OCI-LY3 (cell line): ENCODE results near the gene HACD1.

Source experiments
- H2AFZ ChIP-seq: fragments of 200-600, 300-600 bp; shearing (Covaris generic); 2 replicates; pipeline ENCODE4 v1.6.0; 2014; ENCODE audit warnings: antibody characterized with exemption, low read depth, low read length
- H3K27ac ChIP-seq: fragments of 200-600, 300-600 bp; sonication (generic); 2 replicates; pipeline ENCODE4 v1.5.1; 2014; ENCODE audit warnings: mild to moderate bottlenecking, low read length, moderate library complexity, mixed read lengths
- H3K27me3 ChIP-seq: fragments of 200-600, 300-600 bp; sonication (generic); 2 replicates; pipeline ENCODE4 v1.6.1; 2014; ENCODE audit warnings: low read depth, low read length, mixed read lengths
- H3K36me3 ChIP-seq: fragments of 200-600, 300-600 bp; sonication (generic); replicated peaks from 2 replicates; pipeline ENCODE3; 2014; ENCODE audit warnings: low read depth, low read length, mixed read lengths
- H3K4me1 ChIP-seq: fragments of 300-600, 200-600 bp; sonication (generic); 2 replicates; pipeline ENCODE4 v1.6.1; 2014; ENCODE audit warnings: low read length, mixed read lengths
- H3K4me2 ChIP-seq: fragments of 200-600, 300-600 bp; sonication (generic); 2 replicates; pipeline ENCODE4 v1.6.1; 2014; ENCODE audit warnings: low read length, mixed read lengths
- H3K4me3 ChIP-seq: fragments of 300-600, 200-600 bp; sonication (generic); 2 replicates; pipeline ENCODE4 v1.5.1; 2014; ENCODE audit warnings: antibody characterized with exemption, mild to moderate bottlenecking, low read length, moderate library complexity
- H3K79me2 ChIP-seq: fragments of 300-600, 200-600 bp; shearing (Covaris generic); 2 replicates; pipeline ENCODE4 v1.6.1; 2014; ENCODE audit warnings: mild to moderate bottlenecking, low read length, mixed read lengths
- H3K9ac ChIP-seq: fragments of 300-600, 200-600 bp; shearing (Covaris generic); 2 replicates; pipeline ENCODE4 v1.6.0; 2014; ENCODE audit warnings: mild to moderate bottlenecking, low read length, moderate library complexity
- H3K9me3 ChIP-seq: fragments of 200-600, 300-600 bp; shearing (Covaris generic); 2 replicates; pipeline ENCODE4 v1.6.1; 2014; ENCODE audit warnings: low read length, mixed read lengths; ENCODE audit not compliant: insufficient read depth
- H4K20me1 ChIP-seq: fragments of 200-600, 300-600 bp; sonication (generic); 2 replicates; pipeline ENCODE4 v1.6.1; 2016; ENCODE audit warnings: low read length, mixed read lengths; ENCODE audit not compliant: insufficient read depth
- EZH2phosphoT487 ChIP-seq: fragments of 200-600 bp; shearing (Covaris generic); IDR thresholded peaks from 2 replicates; pipeline ENCODE4 v1.6.1; 2018; ENCODE audit warnings: antibody characterized with exemption, mixed run types, low read depth
- TF ChIP-seq, protein P1 (sequence below): fragments of 200-600, 300-600 bp; sonication (generic); IDR thresholded peaks from 2 replicates; pipeline ENCODE4 v1.5.1; 2014; ENCODE audit warnings: antibody characterized with exemption, low read length, low read depth

Gene HACD1

DNA sequence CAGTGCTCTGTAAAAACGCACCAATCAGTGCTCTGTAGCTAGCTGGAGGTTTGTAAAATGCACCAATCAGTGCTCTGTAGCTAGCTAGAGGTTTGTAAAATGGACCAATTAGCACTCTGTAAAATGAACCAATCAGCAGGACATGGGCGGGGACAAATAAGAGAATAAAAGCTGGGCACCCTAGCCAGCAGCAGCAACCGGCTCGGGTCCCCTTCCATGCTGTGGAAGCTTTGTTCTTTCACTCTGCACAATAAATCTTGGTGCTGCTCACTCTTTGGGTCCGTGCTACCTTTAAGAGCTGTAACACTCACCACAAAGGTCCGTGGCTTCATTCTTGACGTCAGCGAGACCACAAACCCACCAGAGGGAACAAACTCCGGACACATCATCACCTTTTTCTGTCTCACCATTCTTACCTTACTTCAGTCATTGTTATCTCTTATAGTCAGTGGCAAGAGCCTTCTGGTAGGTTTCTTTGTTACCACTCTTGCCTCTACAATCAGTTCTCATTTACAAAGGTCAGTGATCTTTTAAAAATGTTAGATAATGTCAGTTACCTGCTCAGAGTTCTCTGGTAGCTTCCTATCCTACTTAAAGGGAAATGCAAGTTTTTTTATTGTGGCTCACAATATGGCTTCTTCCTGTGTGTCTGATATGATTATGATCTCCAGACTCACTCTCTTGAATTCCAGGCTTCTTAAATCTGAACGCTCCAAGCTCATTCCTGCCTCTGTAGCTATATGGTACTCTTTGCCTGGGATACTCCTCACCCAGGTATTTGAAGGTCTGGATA, 31.3 kb upstream of the HACD1 start:
- H3K27ac ChIP-seq = no peak overlapping the region
- peaks cover 9% of the 10 kb centered on the region for H3K36me3 ChIP-seq
- 0 out of 2 replicates have a peak, but pooled peaks cover 3% of the 10 kb centered on the region for H4K20me1 ChIP-seq
- peaks cover 7% of the 10 kb centered on the region; the same call in 1 of the 2 replicates for H3K9me3 ChIP-seq
- H3K9ac ChIP-seq = no peak overlapping the region
- peaks cover 12% of the 10 kb centered on the region for H3K4me1 ChIP-seq
- H3K79me2 ChIP-seq = peaks cover 80% of the 10 kb centered on the region
- no peak overlapping the region for H3K4me2 ChIP-seq
- H3K27me3 ChIP-seq = no peaks in the 10 kb centered on the region
- no peak for TF ChIP-seq EZH2phosphoT487
- TF ChIP-seq, protein P1, sequence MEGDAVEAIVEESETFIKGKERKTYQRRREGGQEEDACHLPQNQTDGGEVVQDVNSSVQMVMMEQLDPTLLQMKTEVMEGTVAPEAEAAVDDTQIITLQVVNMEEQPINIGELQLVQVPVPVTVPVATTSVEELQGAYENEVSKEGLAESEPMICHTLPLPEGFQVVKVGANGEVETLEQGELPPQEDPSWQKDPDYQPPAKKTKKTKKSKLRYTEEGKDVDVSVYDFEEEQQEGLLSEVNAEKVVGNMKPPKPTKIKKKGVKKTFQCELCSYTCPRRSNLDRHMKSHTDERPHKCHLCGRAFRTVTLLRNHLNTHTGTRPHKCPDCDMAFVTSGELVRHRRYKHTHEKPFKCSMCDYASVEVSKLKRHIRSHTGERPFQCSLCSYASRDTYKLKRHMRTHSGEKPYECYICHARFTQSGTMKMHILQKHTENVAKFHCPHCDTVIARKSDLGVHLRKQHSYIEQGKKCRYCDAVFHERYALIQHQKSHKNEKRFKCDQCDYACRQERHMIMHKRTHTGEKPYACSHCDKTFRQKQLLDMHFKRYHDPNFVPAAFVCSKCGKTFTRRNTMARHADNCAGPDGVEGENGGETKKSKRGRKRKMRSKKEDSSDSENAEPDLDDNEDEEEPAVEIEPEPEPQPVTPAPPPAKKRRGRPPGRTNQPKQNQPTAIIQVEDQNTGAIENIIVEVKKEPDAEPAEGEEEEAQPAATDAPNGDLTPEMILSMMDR = no peak
- no peak overlapping the region for H3K4me3 ChIP-seq
- no peak overlapping the region for H2AFZ ChIP-seq

DNA sequence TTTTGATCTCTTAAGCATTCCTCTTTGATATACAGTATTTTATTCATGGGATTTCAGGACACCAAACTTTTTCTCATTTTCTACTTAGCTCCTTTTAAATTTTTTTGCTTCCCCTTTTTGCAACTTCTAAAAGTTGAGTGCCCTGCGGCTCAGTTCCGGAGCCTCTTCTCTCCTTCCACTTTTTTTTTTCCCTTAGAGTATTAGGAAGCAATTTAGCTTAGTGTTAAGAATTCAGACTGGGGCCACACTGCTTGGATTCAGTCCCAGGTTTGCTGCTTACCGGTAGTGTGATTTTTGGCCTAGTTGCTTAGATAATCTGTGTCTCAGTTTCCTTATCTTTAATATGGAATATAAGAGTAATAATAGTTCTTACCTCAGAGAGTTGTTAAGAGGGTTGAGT, 30.2 kb upstream of the HACD1 start:
- Histone ChIP-seq H3K27ac (no peak overlapping the region), H2AFZ (no peak overlapping the region), H3K9ac (no peak overlapping the region)

DNA sequence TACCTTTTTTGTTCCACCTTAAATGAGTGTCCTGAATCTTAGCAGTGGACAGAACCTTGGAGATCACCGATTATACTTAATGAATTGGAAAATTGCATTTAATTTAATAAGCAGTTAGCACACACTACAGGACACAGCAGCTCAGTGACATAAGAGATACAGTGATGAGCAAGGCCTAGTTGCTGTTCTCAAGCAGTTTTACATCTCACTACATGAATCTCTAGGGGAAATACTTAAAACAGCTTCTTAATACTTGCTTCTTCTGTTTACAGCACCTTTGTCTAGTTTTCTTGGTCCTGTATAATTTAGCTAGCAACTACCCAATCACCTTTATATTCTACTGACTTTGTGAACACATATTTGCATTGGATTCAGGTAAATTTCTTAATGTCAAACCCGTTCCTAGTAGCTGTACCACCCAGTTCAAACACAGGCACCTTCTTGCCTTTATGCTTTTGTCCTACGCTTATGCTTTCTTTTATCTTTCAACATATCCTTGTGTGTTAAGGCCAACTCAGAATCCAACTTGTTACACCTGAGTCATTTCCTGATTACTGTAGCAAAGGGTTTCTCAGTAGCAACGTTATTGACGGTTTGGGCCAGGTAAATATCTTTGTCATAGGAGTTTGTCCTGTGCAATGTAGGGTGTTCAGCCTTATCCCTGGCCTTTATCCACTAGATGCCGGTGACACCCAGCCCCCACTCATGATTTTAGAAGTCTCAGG, 28.6 kb upstream of the HACD1 start:
- H3K4me3 ChIP-seq = 0 out of 2 replicates have a peak overlapping the region, but pooled peaks have one; percentile 99
- 0 out of 2 replicates have a peak, but pooled peaks cover 3% of the 10 kb centered on the region for H4K20me1 ChIP-seq
- peaks cover 21% of the 10 kb centered on the region for H3K4me1 ChIP-seq
- H3K4me2 ChIP-seq = peak overlapping the region; percentile 97
- no peaks in the 10 kb centered on the region for H3K27me3 ChIP-seq
- peaks cover 79% of the 10 kb centered on the region for H3K79me2 ChIP-seq
- 0 out of 2 replicates have a peak overlapping the region, but pooled peaks have one; percentile 90 for H3K9ac ChIP-seq
- no peak overlapping the region for H3K27ac ChIP-seq
- TF ChIP-seq, protein P1 = no peak
- no peak for TF ChIP-seq EZH2phosphoT487
- H3K9me3 ChIP-seq = no peaks in the 10 kb centered on the region
- no peaks in the 10 kb centered on the region for H3K36me3 ChIP-seq
- no peak overlapping the region for H2AFZ ChIP-seq

More for the DNA sequence above, 30.2 kb upstream of the HACD1 start:
- no peaks in the 10 kb centered on the region for H3K27me3 ChIP-seq
- H3K4me1 ChIP-seq = peaks cover 20% of the 10 kb centered on the region
- H3K9me3 ChIP-seq = no peaks in the 10 kb centered on the region
- 0 out of 2 replicates have a peak, but pooled peaks cover 3% of the 10 kb centered on the region for H4K20me1 ChIP-seq
- no peaks in the 10 kb centered on the region for H3K36me3 ChIP-seq
- H3K79me2 ChIP-seq = peaks cover 84% of the 10 kb centered on the region
- no peak overlapping the region for H3K4me3 ChIP-seq
- TF ChIP-seq, protein P1 = no peak
- TF ChIP-seq EZH2phosphoT487 = no peak
- no peak overlapping the region for H3K4me2 ChIP-seq

DNA sequence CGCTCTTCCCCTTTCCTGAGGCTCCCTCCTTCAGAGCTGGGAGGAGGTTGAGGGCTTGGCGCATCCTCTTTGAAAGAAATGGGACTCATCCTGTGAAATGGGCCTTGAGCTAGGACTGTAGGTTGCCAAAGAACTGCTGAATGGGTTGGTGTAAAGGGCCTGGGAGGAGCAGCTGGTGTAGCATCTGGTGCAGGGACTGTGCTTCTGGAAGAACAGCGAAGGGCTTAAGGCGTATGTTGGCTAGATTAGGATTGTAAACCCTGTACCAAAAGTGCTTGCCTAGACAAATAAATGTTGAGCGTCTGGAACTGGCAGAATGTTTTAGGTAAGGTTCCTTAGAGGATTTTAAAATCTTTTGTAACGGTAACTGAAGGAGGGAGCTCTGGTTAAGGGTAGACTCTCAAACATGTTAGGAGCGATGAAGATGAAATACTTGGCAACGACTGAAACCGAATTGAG, 27.3 kb upstream of the HACD1 start:
- Histone ChIP-seq H3K4me1 (peaks cover 21% of the 10 kb centered on the region), H3K9ac (peak overlapping the region; percentile 90), H3K27ac (peak overlapping the region; percentile 84), H3K4me2 (peak overlapping the region; percentile 97), H3K27me3 (no peaks in the 10 kb centered on the region), H2AFZ (peak overlapping the region; percentile 27; the same call in 1 of the 2 replicates), H3K4me3 (peak overlapping the region; percentile 99), H3K79me2 (peaks cover 71% of the 10 kb centered on the region), H3K9me3 (no peaks in the 10 kb centered on the region), H3K36me3 (no peaks in the 10 kb centered on the region), H4K20me1 (0 out of 2 replicates have a peak, but pooled peaks cover 3% of the 10 kb centered on the region)
- TF ChIP-seq EZH2phosphoT487 = no peak
- TF ChIP-seq, protein P1 = no peak
